Tibial nerve (tissue), 3 donors: ENCODE results near the gene METRNL.
"Not testable (repeated sequence)": the region's sequence is repeated elsewhere in the genome, so short reads cannot be mapped to it uniquely, and the experiment has no call there.

ENCODE experiments used
- CTCF ChIP-seq, 5 experiments: fragments of 200-600 bp in 3 of 5; fragments of 450-650 bp in 2 of 5; sonication (generic) in 3 of 5; IDR thresholded peaks; one replicate each; pipeline ENCODE4 v1.5.1; 2016 to 2019; ENCODE audit warnings: antibody characterized with exemption in 5 of 5, mild to moderate bottlenecking in 3 of 5, moderate library complexity in 2 of 5
- POLR2A ChIP-seq, 2 donors: fragments of 450-650 bp; IDR thresholded peaks; one replicate each; pipeline ENCODE4 v1.6.1; 2017; ENCODE audit warnings: antibody characterized with exemption in 2 of 2, mild to moderate bottlenecking in 2 of 2, moderate library complexity in 2 of 2

DNA sequence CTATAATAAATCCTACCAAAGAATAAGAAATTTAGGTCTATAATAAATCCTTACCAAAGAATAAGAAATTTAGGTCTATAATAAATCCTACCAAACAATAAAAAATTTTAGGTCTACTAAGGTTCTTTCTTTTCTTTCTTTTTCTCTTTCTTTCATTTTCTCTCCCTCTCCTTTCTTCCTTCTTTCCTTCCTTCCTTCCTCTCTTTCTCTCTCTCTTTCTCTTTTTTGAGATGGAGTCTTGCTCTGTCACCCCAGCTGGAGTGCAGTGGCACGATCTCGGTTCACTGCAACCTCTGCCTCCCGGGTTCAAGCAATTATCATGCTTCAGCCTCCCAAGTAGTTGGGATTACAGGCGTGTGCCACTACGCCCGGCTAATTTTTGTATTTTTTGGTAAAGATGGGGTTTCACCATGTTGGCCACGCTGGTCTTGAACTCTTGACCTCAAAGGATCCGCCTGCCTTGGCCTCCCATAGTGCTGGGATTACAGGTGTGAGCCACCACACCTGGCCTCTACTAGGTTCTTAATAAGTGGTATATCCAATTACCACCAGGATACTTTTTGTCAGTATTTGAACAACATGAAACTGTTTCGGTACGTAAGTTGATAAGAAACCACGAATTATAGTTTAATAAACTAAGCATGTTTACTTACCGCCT is 31.5 kb upstream of the METRNL start:
- not testable (repeated sequence) for TF ChIP-seq CTCF, POLR2A (IDR thresholded peaks at IDR 0.05)
